ENCODE measurements around the gene IQCM.

DNA sequence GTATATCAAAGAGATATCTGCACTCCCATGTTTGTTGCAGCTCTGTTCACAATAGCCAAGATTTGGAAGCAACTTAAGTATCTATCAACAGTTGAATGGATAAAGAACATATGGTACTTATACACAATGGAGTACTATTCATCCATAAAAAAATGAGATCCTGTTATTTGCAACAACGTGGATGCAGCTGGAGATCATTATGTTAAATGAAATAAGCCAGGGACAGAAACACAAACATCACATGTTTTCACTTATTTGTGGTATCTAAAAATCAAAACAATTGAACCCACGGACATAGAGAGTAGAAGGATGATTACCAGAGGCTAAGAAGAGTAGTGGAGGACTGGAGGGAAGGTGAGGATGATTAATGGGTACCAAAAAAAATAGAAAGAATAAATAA is 14.2 kb downstream of the IQCM start:
- TF ChIP-seq POLR2AphosphoS5 (IDR thresholded peaks at IDR 0.05) (no peak), POLR2A (IDR thresholded peaks at IDR 0.05) (no peak)

Measured in breast epithelium (tissue), 3 donors.